ENCODE results near the gene CPNE2. TPM values are rescaled to one million over a fixed set of nuclear protein-coding genes. Genes with fewer than 3 reads are reported as not detected.

The CPNE2 gene
- total RNA-seq, 2 donors from 2014 or later = 16.0 to 26.1 TPM

GRCh38 chr16:57130950-57131321 lies 38.6 kb downstream of the CPNE2 start:
- H3K4me3 ChIP-seq = no peak overlapping the region
- TF ChIP-seq, protein P1, sequence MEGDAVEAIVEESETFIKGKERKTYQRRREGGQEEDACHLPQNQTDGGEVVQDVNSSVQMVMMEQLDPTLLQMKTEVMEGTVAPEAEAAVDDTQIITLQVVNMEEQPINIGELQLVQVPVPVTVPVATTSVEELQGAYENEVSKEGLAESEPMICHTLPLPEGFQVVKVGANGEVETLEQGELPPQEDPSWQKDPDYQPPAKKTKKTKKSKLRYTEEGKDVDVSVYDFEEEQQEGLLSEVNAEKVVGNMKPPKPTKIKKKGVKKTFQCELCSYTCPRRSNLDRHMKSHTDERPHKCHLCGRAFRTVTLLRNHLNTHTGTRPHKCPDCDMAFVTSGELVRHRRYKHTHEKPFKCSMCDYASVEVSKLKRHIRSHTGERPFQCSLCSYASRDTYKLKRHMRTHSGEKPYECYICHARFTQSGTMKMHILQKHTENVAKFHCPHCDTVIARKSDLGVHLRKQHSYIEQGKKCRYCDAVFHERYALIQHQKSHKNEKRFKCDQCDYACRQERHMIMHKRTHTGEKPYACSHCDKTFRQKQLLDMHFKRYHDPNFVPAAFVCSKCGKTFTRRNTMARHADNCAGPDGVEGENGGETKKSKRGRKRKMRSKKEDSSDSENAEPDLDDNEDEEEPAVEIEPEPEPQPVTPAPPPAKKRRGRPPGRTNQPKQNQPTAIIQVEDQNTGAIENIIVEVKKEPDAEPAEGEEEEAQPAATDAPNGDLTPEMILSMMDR (IDR thresholded peaks at IDR 0.05) = no peak
- no peak overlapping the region for H3K27ac ChIP-seq
- no peaks in the 10 kb centered on the region for H3K36me3 ChIP-seq
- H3K9me3 ChIP-seq = no peaks in the 10 kb centered on the region
- H3K4me1 ChIP-seq = no peaks in the 10 kb centered on the region
- DNase-seq (ENCODE audit: low spot score) = no peak
- no peaks in the 10 kb centered on the region for H3K27me3 ChIP-seq

DNA sequence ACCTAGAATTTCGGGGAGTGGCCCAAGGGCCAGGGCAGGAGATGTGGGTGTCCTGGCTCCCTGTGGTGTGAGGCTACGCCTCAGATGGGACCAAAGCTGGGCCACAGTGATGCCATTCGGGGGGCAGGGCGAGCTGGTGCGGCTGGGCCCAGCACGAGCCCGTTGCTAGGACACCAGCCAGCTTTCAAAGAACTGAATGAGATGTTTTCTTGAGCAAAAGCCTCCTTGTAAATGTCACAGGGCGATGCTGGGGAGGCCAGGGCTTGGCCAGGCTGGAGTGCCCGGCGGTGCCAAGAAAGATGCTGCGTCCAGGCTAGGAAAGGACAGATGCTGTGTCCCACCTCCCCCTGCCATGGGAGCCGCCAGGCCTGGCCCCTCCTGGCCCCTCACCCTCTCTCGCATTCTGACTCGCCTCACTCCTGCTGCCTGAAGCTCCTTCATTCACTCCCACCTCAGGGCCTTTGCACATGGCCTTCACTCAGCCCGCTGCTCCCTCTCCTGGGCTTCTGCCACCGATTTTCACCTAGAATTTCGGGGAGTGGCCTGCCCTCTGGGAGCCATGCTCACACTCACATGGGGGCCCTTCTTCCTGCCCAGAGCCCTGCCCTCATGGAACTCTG lies 39.1 kb downstream of the CPNE2 start:
- no peaks in the 10 kb centered on the region for H3K4me1 ChIP-seq
- H3K4me3 ChIP-seq = no peak overlapping the region
- no peaks in the 10 kb centered on the region for H3K27me3 ChIP-seq
- no peaks in the 10 kb centered on the region for H3K36me3 ChIP-seq
- H3K9me3 ChIP-seq = no peaks in the 10 kb centered on the region
- DNase-seq (ENCODE audit: low spot score) = no peak
- no peak overlapping the region for H3K27ac ChIP-seq
- TF ChIP-seq, protein P1 (IDR thresholded peaks at IDR 0.05) = no peak

GRCh38 chr16:57132470-57132869 lies 40.1 kb downstream of the CPNE2 start:
- Histone ChIP-seq H3K36me3 (no peaks in the 10 kb centered on the region), H3K27ac (no peak overlapping the region)

DNA sequence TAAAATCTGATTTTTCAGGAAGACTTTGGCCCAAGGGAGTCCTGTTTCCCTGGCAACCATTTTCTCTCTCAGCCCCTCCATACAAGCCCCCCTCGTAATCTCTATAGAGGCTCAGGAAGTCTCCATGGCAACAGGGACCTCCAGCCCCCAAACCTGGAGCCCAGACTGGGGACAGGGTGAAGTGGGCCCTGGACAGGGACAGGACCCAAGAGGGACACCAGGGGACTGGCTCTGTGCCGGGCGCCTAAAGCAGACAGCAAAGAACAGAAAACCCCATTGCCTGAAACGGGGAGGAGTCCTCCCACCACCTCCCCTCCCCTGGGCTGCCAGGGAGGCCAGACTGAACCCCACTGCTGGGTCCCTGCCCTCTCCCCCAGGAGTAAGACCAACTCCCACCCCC lies 40.6 kb downstream of the CPNE2 start:
- TF ChIP-seq, protein P1 (IDR thresholded peaks at IDR 0.05) = no peak
- H3K4me1 ChIP-seq = no peaks in the 10 kb centered on the region
- H3K4me3 ChIP-seq = no peak overlapping the region
- H3K36me3 ChIP-seq = no peaks in the 10 kb centered on the region
- H3K27ac ChIP-seq = no peak overlapping the region
- H3K27me3 ChIP-seq = no peaks in the 10 kb centered on the region
- no peaks in the 10 kb centered on the region for H3K9me3 ChIP-seq
- DNase-seq (ENCODE audit: low spot score) = no peak

More at GRCh38 chr16:57132470-57132869, 40.1 kb downstream of the CPNE2 start:
- TF ChIP-seq, protein P1 (IDR thresholded peaks at IDR 0.05) = no peak
- no peak for DNase-seq (ENCODE audit: low spot score)
- no peaks in the 10 kb centered on the region for H3K27me3 ChIP-seq
- no peaks in the 10 kb centered on the region for H3K4me1 ChIP-seq
- H3K9me3 ChIP-seq = no peaks in the 10 kb centered on the region
- no peak overlapping the region for H3K4me3 ChIP-seq

DNA sequence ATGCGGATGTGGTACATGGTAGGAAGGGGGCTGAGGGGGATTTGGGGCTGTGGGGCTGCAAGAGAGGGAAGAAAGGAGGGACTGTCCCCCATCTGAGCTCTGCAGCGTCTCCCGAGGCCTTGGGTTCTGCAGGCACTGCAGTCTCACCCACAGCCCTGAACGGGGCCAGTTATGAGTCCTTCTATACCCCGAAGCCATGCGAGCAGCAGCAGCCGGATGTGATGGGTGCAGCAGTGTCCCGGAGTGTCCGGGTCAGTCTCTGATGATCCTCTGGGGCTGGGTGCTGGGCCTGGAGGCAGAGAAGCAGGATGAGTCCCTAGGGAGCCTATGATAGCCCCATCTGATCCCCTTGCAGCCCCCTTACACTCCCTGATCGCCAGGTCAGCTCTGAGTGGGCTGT lies 41.5 kb downstream of the CPNE2 start:
- TF ChIP-seq, protein P1 (IDR thresholded peaks at IDR 0.05) = no peak
- no peak for DNase-seq (ENCODE audit: low spot score)
- no peak overlapping the region for H3K4me3 ChIP-seq

GRCh38 chr16:57134982-57135381 lies 42.6 kb downstream of the CPNE2 start:
- TF ChIP-seq, protein P1 (IDR thresholded peaks at IDR 0.05) = no peak
- Histone ChIP-seq H3K27me3 (no peaks in the 10 kb centered on the region), H3K4me1 (no peaks in the 10 kb centered on the region), H3K27ac (no peak overlapping the region), H3K4me3 (no peak overlapping the region), H3K36me3 (no peaks in the 10 kb centered on the region), H3K9me3 (no peaks in the 10 kb centered on the region)
- no peak for DNase-seq (ENCODE audit: low spot score)

More for the DNA sequence above, 41.5 kb downstream of the CPNE2 start:
- Histone ChIP-seq H3K36me3 (no peaks in the 10 kb centered on the region), H3K4me1 (no peaks in the 10 kb centered on the region), H3K9me3 (no peaks in the 10 kb centered on the region), H3K27ac (no peak overlapping the region), H3K27me3 (no peaks in the 10 kb centered on the region)

Data from right atrium auricular region (tissue), 2 donors.